CD4-positive, alpha-beta T cell treated with Interleukin-1 beta for 1 hour (primary cell): ENCODE results near the gene KLHL25.

Experiments
- DNase-seq, 2 donors: peaks; one replicate each; pipeline ENCODE4 v3.0.0-alpha.2; 2020 to 2022

KLHL25 gene

GRCh38 chr15:85758655-85758978 is 36.1 kb downstream of the KLHL25 start:
- no peak for DNase-seq

DNA sequence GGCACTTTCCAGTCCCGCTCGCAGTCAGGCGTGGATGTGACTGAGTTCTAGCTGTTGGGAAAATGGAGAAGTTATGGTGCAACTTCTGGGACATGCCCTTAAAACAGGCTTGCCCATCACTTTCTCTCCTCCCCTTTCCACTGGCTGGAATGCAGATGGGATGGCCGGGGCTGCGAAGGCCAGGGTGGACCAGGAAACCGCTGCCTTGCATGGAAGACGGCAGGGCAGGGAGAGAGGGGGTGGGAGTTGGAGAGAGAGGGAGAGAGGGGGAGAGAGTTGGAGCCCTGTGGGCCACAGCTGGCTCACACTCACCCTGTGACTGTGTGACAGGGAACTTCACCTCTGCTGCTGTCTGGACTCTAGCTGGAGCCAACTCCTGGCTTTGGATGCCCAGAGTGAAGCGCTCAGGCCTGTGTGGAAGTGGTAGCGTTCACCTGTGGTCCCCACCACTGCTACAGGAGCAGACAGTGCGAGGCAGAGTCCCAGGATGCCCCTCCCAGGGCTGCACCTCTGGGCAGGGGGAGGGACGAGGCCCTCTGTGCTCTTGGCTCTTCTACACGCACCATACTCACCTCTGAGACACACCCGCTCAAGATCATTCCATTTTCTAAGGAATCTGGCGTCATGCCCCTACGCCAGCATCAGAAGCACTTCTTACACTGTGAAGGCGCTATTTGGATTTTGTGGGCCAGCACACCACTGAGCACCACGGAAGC is 36.6 kb downstream of the KLHL25 start:
- no peak for DNase-seq

DNA sequence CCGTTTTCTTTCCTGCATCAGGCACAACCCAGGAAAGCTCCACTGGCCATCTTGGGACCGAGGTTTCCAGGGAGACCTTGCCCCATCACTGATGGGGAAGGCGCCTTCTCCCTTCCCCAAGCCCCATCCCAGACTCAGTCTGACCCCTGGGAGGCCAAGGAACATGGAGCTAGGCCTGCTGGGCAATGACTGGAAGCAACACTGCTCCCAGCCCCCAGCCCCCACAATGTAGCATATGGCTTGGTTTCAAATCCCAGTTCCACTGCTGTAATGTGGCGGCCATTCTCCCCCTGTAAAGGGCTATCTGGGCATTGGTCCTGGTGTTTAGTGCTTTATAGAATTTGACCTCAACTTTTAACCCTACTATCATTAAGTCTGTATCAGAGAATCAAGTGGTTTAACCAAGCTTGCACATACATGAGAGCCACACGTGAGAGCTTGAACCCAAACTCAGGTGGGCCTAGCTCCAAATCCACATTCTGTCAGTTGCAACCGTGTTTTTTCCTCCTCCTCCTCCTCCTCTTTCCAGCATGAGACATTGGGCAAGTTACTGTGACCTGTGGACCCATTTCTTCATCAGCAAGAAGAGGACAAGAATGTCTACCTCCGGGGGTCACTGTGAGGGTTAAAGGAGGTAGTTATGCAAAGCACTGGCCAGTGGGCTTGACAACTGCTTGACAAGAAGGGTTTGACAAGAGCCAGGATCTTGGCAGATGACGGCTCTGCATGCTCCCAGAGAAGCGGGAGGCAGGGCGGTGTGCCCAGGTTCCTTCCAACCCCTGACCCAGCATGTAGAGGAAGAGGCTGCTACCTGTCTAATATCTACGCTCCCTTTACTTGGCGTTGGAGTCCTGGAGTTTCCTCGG is 37.4 kb downstream of the KLHL25 start:
- DNase-seq = no peak

- DNase-seq = no peak
Observed at GRCh38 chr15:85756411-85757072, 38.2 kb downstream of the KLHL25 start.

GRCh38 chr15:85755942-85756341 is 38.8 kb downstream of the KLHL25 start:
- no peak for DNase-seq

DNA sequence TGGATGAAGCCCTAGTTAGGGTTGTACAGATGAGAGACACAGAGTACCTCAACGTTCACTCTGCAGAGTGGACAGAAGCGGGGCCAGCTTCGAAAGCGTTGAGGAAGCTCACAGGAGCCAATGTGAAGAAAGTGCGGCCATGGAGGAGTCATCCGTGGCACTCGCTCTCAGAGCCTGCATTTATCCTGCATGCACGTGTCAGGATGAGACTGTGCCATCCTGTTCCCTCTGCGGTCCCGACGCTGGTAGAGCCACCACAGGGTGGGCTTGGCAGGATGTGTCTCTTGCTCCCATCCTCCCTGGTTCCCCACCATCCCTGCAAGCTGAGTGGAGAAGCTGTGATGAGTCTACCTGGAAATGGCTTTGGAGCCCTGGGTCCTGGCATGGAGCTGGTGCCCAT is 39.3 kb downstream of the KLHL25 start:
- DNase-seq = no peak

DNA sequence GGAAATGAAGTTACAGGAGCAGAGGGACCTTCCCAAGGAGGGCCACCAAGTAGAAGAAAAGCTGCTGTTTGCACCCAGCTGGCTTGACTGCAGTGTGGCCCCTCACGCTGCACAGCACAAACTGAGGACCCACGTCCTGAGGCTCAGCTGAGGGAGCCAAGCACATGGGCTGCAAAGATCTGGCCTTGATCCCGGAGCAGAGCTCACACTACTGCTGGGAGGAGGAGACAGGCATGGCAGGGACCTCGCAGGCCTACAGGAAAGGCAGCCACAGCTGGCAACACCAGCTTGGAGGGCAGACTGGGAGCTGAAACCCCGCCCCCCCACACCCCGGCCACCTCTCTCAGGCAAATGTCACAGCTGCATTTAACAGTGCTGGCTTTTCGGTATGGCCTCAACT is 39.7 kb downstream of the KLHL25 start:
- no peak for DNase-seq

- no peak for DNase-seq
Observed at GRCh38 chr15:85753791-85754452, 40.8 kb downstream of the KLHL25 start.

GRCh38 chr15:85753261-85753660 is 41.5 kb downstream of the KLHL25 start:
- DNase-seq = no peak

- no peak for DNase-seq
Observed at GRCh38 chr15:85752491-85752961, 42.2 kb downstream of the KLHL25 start.

DNA sequence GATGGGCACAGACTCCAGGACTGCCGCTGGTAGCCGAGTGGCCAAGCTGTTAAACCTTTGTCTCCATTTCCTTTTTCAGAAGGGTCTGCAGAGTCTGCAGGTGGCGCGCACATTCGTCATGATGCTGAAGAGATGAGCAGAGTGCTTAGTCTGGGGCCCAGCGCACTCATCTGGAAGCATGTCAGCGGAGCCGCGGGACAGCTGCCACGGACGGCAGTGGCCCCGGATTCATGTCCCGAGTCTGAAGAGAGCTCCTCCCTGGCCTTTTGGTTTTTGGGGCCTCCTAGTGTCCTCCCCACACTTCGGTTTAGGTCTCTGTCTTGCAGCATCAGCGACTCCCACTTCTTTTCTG is 42.6 kb downstream of the KLHL25 start:
- no peak for DNase-seq

DNA sequence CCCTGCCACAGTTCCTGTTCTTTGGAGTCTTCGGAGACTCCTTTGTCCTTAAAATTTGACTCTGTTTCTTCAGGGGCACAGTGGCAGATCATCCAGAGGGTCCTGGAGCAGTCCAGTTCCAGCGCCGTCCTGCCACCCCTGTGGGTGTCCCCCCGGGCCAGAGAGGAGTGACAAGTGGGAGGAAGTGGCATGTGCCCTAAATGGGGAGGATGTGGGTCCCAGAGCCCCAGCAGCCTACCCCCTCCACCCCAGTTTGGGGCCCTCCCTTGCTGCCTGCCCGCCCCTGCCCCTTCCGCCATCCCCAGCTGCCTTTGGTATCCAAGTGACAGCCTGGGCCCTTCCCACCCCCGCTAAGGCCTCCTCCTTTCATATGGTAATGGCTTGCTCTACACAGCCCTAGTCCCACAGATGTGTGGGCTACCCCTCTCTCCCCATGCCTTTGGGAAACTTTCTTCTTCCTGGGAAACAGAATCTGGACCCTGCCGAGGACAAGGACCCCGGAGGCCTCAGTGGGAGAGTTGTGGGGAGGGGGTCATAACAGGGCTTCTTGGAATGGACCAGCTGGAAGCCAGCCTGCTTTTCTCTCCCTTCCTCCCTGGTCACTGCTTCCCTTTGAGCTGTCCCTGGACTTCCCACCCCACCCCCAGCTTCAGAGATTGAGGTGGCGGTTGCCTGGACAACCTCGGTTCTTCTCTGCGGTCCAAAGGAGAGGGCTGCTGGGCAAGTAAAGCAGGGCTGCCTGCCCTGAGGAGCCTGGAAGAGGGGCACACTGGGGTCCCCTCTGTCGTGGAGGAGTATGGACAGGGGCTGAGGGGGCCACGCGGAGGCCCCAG is 43.2 kb downstream of the KLHL25 start:
- no peak for DNase-seq

GRCh38 chr15:85750319-85751290 is 44.1 kb downstream of the KLHL25 start:
- no peak for DNase-seq

DNA sequence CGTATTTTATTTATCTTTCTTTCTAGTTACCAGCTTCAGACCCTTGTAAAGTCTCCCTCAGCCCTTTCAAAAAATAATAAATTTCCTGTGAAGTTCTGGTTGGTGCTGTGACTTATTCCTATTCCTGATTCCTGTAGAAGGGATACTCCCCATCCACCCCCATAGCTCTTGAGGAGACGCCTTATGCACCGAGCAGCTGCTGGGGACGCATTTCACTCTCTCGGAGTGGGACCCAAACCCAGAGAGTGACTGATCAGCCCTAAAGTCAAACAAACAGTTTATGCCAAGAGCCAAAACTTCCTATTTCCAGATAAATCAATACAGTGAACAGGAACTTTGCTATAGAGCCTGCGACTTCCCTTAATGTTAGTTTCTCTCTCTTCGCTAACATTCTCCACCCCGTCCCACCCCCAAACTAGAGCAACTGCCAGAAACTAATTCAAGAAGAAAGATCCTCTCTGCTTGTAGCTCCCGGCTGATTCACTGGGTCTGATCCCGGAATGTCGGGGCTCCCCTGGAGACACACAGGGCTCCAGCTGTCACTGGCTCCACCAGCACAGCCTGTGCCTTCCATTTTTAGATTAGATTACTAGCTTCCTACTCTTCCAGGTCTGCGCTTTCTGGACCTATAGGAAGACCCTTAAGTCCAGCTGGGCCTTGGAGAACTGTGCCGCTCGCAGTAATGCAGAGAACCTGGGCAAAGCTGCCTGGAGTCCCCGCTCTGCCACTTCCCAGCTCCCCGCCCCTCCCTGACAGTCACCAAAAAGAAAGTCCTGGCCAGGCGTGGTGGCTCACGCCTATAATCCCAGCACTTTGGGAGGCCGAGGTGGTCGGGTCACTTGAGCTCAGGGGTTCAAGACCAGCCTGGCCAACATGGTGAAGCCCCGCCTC is 45.2 kb downstream of the KLHL25 start:
- no peak for DNase-seq

DNA sequence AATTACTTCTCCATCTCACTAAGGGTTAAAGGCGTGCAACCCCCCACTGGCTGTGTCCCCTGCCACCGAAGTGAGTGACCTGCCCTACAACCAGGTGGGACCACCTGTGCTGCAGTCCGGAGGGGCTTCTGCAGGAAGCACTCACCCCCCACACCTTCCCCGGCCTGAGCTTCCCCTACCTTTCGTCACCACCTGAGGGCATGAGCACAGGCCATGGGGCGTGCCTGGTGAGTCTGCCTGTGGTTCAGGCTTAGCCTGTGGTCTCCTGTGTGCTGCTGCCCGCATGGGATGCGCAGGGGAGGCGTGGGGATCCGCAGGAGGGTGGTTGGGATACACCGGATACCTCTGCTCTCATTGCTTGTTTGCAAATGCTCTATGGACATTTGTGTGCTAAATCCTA is 46.0 kb downstream of the KLHL25 start:
- DNase-seq = no peak

- DNase-seq = no peak
Observed at GRCh38 chr15:85748176-85748575, 46.5 kb downstream of the KLHL25 start.

DNA sequence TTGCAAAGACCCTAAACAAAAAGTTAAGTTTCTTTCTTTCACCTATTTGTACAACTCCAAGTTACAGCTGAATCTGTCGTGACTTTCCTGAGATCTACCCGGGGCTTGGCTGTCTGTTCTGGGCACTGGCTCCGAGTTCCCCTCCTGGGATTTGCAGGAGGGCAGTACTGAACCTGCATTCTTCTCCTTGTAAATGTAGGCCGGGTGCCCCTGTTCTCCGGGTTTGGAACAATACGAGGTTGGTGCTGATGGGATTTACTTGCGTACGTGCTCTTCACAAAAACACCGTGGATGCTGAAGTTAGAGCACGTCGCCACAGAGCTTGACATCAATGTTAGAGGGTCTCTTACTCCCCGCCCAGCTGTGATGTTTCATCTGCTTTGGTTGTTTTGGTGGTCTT is 48.1 kb downstream of the KLHL25 start:
- DNase-seq = no peak

- no peak for DNase-seq
Observed at GRCh38 chr15:85745525-85746150, 49.1 kb downstream of the KLHL25 start.

- DNase-seq = no peak
Observed at GRCh38 chr15:85745023-85745422, 49.7 kb downstream of the KLHL25 start.

DNA sequence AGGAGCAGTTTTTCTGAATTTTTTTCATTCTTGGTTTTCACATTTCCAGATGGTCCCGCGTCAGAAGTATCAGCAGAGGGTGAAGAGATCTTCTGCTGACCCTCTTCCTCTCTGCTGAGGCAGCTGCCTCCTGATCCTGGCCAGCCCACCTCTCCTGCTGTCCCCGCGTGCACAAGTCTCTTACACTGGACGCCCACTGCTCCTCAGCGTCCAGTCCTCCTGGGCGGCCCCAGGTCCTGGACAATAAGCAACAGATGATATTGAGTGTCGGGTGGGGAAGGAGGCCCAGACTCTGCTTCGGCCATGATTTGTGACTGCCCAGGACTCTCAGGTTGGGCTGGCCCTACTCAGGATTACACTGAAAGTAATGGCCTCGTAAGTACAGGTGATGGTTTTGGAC is 50.1 kb downstream of the KLHL25 start:
- no peak for DNase-seq
